Calu3 (cell line): ENCODE measurements around the gene GH2. TPM values are rescaled to one million over a fixed set of nuclear protein-coding genes. Genes with fewer than 3 reads are reported as not detected.
A peak's percentile ranks its signal among the peaks of the same experiment; 100 is the strongest.

Experiments
- Bru-seq: library from RNA; stranded (reverse); fragments of 400-500 nt; gene quantifications from one replicate; lab custom pipeline; 2021; lab: Mats Ljungman, UMichigan
- BruChase-seq, 2 experiments: library from RNA; stranded (reverse); fragments of 400-500 nt; gene quantifications; one replicate each; lab custom pipeline; 2021; lab: Mats Ljungman, UMichigan
- BruUV-seq: library from RNA; stranded (reverse); fragments of 400-500 nt; replicated peaks from 2 replicates; lab custom pipeline; 2021; lab: Mats Ljungman, UMichigan
- CTCF ChIA-PET: fragments of 300-600 bp; sonication (Branson Sonifier 250); formaldehyde crosslinking; loops from one replicate; lab custom pipeline; 2022; ENCODE audit warnings: antibody characterized with exemption; lab: Charles Lee
- DNase-seq: peaks from one replicate; pipeline ENCODE4 v3.0.0; 2022
- H3K27ac Mint-ChIP-seq: one replicate; pipeline ENCODE4 v1.8.0; 2022; ENCODE audit warnings: mixed read lengths; ENCODE audit not compliant: unreplicated experiment
- H3K27me3 Mint-ChIP-seq: one replicate; pipeline ENCODE4 v1.8.0; 2022; ENCODE audit warnings: mixed read lengths; ENCODE audit not compliant: unreplicated experiment
- H3K36me3 Mint-ChIP-seq: one replicate; pipeline ENCODE4 v1.8.0; 2022; ENCODE audit warnings: mild to moderate bottlenecking, moderate library complexity, mixed read lengths; ENCODE audit not compliant: insufficient read depth, unreplicated experiment
- H3K4me1 Mint-ChIP-seq: one replicate; pipeline ENCODE4 v1.8.0; 2022; ENCODE audit warnings: mild to moderate bottlenecking, low read depth, mixed read lengths; ENCODE audit not compliant: unreplicated experiment
- H3K4me3 Mint-ChIP-seq: one replicate; pipeline ENCODE4 v1.8.0; 2022; ENCODE audit warnings: mild to moderate bottlenecking, low read depth, moderate library complexity, mixed read lengths; ENCODE audit not compliant: unreplicated experiment
- H3K9me3 Mint-ChIP-seq: one replicate; pipeline ENCODE4 v1.8.0; 2022; ENCODE audit warnings: low read depth, mixed read lengths; ENCODE audit not compliant: unreplicated experiment
- CTCF ChIP-seq: fragments of 200-600 bp; IDR thresholded peaks from one replicate; pipeline ENCODE4 v1.8.0; 2022; ENCODE audit warnings: antibody characterized with exemption; ENCODE audit not compliant: unreplicated experiment
- intact Hi-C: fragments of 100-400 bp; cut with micrococcal nuclease; formaldehyde crosslinking; loops from one replicate; pipeline ENCODE4 v1.10.0; 2022; ENCODE audit not compliant: unreplicated experiment
- long read RNA-seq: library from polyadenylated mRNA; stranded (forward); transcript quantifications from one replicate; pipeline ENCODE4 v2.0.0, GENCODE V29; 2022
- total RNA-seq: library from RNA; stranded (reverse); gene quantifications from 2 replicates; pipeline ENCODE4 v1.2.3, GENCODE V29; 2022

The GH2 gene
- total RNA-seq (not detected in 2 replicates), Bru-seq, nascent RNA (not detected), BruChase-seq, experiment 1, labeled RNA remaining after a 6-hour chase (not detected), BruChase-seq, experiment 2, labeled RNA remaining after a 2-hour chase (not detected)
- long read RNA-seq, result 0 reads

DNA sequence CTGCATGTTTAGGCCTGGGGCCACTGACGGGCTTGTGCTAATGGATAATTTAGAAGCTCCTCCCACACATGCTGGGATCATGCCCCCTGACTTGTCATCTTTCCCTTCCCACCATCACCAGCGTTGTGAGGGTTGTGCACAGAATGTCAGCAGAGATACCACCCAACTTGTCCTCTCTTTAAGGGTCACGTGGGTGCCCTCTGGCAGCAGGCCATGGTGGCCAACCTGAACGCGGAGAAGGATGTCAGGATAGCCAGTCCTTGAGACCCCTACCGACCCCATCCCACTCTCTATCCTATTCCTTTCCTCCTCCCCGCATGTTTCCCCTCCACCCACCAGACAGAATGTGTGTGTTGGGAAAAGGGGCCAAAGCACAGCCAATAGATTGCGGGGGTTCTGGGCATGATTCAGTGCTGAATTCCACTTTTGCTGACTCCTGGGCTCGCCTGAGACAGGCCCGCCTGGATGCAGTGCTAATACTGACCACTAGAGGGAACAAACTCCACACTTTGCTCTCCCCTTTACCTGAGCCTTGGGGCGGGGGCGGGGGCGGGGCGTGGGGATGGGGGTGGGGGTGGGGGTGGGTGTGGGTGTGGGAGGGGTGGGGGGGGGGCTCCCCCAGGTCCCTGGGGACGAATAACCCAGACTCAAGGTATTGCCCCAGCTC is at the start of gene GH2:
Gene GH2, minus strand, starts transcription at position 10 of the 667 bp plus-strand sequence. CDS start 143 bp downstream, outside the sequence.
- Mint-ChIP-seq H3K27ac (no peak within 1 kb of the TSS), H3K9me3 (no peaks in the 10 kb centered on the region), H3K27me3 (peaks cover 46% of the 10 kb centered on the region), H3K4me1 (no peaks in the 10 kb centered on the region), H3K4me3 (no peak within 1 kb of the TSS), H3K36me3 (no peaks in the 10 kb centered on the region)
- BruUV-seq, result no TSS peak
- intact Hi-C loops, result no loop called here
- CTCF ChIA-PET, result interaction anchor here (0.6 kb wide), 1 partner anchor 29 kb away, joined by 4 read pairs; no protein-coding TSS in a partner anchor
- TF ChIP-seq CTCF, result no peak
- peak; percentile 56 for DNase-seq

- no peaks in the 10 kb centered on the region for H3K9me3 Mint-ChIP-seq
- no TSS peak for BruUV-seq
- no peak overlapping the region for H3K27ac Mint-ChIP-seq
- intact Hi-C loops, result no loop called here
- peaks cover 27% of the 10 kb centered on the region for H3K27me3 Mint-ChIP-seq
- no peak for TF ChIP-seq CTCF
- no peak overlapping the region for H3K4me3 Mint-ChIP-seq
- no peak for DNase-seq
- H3K4me1 Mint-ChIP-seq, result no peaks in the 10 kb centered on the region
- H3K36me3 Mint-ChIP-seq, result no peaks in the 10 kb centered on the region
- CTCF ChIA-PET, result interaction anchor here (1.1 kb wide), 1 partner anchor 12 kb away, joined by 3 read pairs; the partner anchor contains the start of gene GH1
These were observed 49.3 kb upstream of the GH2 start for GRCh38 chr17:63930951-63931575.

GRCh38 chr17:63929860-63930766 is 48.4 kb upstream of the GH2 start:
- no peaks in the 10 kb centered on the region for H3K36me3 Mint-ChIP-seq
- H3K4me1 Mint-ChIP-seq, result no peaks in the 10 kb centered on the region
- no TSS peak for BruUV-seq
- CTCF ChIA-PET, result no interaction called here
- no peak overlapping the region for H3K27ac Mint-ChIP-seq
- no peak for TF ChIP-seq CTCF
- H3K4me3 Mint-ChIP-seq, result no peak overlapping the region
- peaks cover 21% of the 10 kb centered on the region for H3K27me3 Mint-ChIP-seq
- no peak for DNase-seq
- intact Hi-C loops, result no loop called here
- no peaks in the 10 kb centered on the region for H3K9me3 Mint-ChIP-seq

DNA sequence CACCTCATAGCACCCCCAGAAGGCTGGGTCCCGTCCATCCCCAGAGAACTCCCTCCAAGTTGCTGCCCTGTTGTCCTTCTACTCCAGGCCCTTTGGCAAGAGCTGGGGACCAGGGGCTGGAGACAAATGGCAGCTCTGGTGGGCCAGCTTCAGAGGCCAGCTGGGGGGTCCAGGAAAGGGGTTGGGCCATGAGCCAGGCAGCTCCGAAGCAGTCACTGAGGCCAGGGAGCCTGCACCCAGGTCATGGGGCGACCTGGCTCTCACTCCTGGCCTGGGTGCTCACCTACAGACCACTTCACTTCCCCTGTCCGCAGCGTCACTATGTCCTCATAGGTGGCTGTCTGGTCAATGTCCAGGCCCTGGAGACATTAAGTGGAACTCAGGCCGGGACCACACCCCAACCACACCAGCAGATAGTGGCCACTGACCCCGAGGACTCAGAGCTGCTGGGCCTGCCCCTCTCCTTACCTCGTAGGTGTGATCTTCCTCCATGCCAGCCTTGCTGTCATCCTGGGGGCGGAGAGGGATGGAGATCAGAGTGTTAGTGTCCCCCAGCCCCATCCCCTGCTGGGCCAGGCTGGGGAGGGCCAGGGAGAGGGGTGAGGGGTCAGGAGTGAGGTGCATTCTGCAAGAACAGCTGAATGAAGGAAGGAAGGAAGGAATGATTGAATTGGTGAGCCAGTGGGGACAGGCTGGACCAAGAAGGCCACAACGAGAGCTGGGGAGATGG is 47.4 kb upstream of the GH2 start:
- no peaks in the 10 kb centered on the region for H3K9me3 Mint-ChIP-seq
- H3K4me1 Mint-ChIP-seq, result no peaks in the 10 kb centered on the region
- peaks cover 21% of the 10 kb centered on the region for H3K27me3 Mint-ChIP-seq
- no TSS peak for BruUV-seq
- H3K36me3 Mint-ChIP-seq, result no peaks in the 10 kb centered on the region
- H3K4me3 Mint-ChIP-seq, result no peak overlapping the region
- H3K27ac Mint-ChIP-seq, result no peak overlapping the region
- TF ChIP-seq CTCF, result no peak
- no peak for DNase-seq
- intact Hi-C loops, result no loop called here
- CTCF ChIA-PET, result no interaction called here
